ENCODE data around the gene TMEM247. TPM values are rescaled to one million over a fixed set of nuclear protein-coding genes. Genes with fewer than 3 reads are reported as not detected.

Gene TMEM247
- total RNA-seq, 1 experiment from 2014 or later, result not detected

- H3K9me3 Mint-ChIP-seq, result peaks cover 6% of the 10 kb centered on the region
- H3K27me3 Mint-ChIP-seq (ENCODE audit: low read depth), result no peaks in the 10 kb centered on the region; the same call in 1 of the 2 replicates
- no peak for TF ChIP-seq TEAD1 (CRISPR knock-in tag; IDR thresholded peaks at IDR 0.05)
- TF ChIP-seq NFATC4 (CRISPR knock-in tag; IDR thresholded peaks at IDR 0.05), result no peak
- no peak for TF ChIP-seq RELA (CRISPR knock-in tag; IDR thresholded peaks at IDR 0.05; ENCODE audit: borderline replicate concordance)
- TF ChIP-seq ELF4 (CRISPR knock-in tag; IDR thresholded peaks at IDR 0.05; ENCODE audit: low read depth), result no peak
- no peak for TF ChIP-seq FOXJ3 (CRISPR knock-in tag; IDR thresholded peaks at IDR 0.05; ENCODE audit: borderline replicate concordance)
- TF ChIP-seq ZNF121 (CRISPR knock-in tag; IDR thresholded peaks at IDR 0.05), result no peak
- TF ChIP-seq, protein P1, sequence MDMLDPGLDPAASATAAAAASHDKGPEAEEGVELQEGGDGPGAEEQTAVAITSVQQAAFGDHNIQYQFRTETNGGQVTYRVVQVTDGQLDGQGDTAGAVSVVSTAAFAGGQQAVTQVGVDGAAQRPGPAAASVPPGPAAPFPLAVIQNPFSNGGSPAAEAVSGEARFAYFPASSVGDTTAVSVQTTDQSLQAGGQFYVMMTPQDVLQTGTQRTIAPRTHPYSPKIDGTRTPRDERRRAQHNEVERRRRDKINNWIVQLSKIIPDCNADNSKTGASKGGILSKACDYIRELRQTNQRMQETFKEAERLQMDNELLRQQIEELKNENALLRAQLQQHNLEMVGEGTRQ (CRISPR knock-in tag; IDR thresholded peaks at IDR 0.05), result no peak
- TF ChIP-seq USF1 (CRISPR knock-in tag; IDR thresholded peaks at IDR 0.05), result no peak
- TF ChIP-seq, protein P2, sequence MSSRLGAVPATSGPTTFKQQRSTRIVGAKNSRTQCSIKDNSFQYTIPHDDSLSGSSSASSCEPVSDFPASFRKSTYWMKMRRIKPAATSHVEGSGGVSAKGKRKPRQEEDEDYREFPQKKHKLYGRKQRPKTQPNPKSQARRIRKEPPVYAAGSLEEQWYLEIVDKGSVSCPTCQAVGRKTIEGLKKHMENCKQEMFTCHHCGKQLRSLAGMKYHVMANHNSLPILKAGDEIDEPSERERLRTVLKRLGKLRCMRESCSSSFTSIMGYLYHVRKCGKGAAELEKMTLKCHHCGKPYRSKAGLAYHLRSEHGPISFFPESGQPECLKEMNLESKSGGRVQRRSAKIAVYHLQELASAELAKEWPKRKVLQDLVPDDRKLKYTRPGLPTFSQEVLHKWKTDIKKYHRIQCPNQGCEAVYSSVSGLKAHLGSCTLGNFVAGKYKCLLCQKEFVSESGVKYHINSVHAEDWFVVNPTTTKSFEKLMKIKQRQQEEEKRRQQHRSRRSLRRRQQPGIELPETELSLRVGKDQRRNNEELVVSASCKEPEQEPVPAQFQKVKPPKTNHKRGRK (CRISPR knock-in tag; IDR thresholded peaks at IDR 0.05; ENCODE audit: borderline replicate concordance), result no peak
- TF ChIP-seq, protein P3, sequence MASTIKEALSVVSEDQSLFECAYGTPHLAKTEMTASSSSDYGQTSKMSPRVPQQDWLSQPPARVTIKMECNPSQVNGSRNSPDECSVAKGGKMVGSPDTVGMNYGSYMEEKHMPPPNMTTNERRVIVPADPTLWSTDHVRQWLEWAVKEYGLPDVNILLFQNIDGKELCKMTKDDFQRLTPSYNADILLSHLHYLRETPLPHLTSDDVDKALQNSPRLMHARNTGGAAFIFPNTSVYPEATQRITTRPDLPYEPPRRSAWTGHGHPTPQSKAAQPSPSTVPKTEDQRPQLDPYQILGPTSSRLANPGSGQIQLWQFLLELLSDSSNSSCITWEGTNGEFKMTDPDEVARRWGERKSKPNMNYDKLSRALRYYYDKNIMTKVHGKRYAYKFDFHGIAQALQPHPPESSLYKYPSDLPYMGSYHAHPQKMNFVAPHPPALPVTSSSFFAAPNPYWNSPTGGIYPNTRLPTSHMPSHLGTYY (CRISPR knock-in tag; IDR thresholded peaks at IDR 0.05), result no peak
- no peak for TF ChIP-seq MLX (CRISPR knock-in tag; IDR thresholded peaks at IDR 0.05)
- no peak for TF ChIP-seq SMAD4 (CRISPR knock-in tag; IDR thresholded peaks at IDR 0.05)
- TF ChIP-seq, protein P4, sequence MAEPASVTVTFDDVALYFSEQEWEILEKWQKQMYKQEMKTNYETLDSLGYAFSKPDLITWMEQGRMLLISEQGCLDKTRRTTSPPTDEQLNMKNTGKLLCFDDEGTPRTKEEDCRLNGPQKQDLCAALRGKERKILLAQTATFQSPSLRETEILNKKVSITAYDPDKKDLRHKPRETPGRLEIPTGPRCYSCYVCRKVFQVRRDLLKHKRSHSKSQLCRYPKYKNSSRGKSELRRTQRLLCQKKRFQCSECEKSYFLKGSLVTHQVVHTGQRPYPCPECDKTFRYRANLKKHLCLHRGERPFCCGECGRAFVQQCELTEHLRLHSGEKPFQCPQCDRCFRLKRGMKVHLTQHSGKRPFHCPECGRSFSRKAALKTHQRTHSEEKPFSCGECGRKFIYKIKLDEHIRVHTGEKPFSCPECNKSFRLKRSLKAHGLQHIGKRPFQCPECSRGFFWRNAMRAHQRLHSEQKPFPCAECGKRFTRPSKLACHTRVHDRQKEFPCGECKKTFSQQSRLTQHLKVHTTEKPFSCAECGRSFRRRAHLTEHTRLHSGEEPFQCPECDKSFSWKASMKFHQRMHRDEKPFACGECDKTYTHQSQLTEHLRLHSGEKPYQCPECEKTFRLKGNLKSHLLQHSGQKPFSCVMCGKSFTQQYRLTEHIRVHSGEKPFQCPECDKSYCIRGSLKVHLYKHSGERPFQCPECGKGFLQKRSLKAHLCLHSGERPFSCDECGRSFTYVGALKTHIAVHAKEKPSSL (CRISPR knock-in tag; conservative IDR thresholded peaks at IDR 0.05), result no peak
- H3K4me1 Mint-ChIP-seq, result peaks cover 18% of the 10 kb centered on the region
- POLR2A ChIA-PET, result interaction anchor here (0.7 kb wide), 1 partner anchor 9 kb away, joined by 6 read pairs; no protein-coding TSS in a partner anchor
- no peak for ATAC-seq
- no peak overlapping the region for H3K4me3 Mint-ChIP-seq
- H3K27ac Mint-ChIP-seq, result no peak overlapping the region
- peaks cover 5% of the 10 kb centered on the region for H3K36me3 Mint-ChIP-seq
- CTCF ChIA-PET, result no interaction called here
- no peak for DNase-seq (ENCODE audit: low spot score)
Observed at GRCh38 chr2:46509804-46510203, 30.4 kb downstream of the TMEM247 start.

DNA sequence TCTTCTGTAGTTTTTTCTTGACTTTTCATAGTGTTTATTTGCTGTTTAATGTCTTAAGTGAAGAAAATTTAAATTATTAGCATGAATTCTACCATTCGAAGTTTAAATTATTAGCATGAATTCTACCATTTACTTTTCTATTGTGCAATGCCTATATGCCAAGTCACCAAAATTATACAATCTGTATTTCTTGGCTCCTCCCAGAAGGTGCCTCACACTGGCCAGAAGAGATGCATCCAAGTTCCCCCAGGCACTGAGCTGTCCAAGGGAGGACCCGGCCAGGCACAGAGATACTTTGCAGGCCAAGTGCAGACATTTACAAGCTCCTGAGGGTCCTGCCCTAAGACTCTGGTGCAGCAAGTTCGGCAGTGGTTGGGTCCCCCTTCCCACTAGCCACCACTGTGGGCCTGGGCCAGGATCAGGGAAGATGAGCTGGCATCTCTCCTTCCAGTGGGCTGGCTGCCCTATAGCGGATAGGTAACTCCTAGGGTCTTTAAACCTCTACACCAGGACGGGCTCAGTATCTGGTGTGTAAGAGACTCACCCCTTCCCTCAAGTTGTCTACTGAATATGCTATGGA lies 31.3 kb downstream of the TMEM247 start:
- Mint-ChIP-seq H3K27ac (no peak overlapping the region), H3K4me1 (peaks cover 10% of the 10 kb centered on the region), H3K4me3 (no peak overlapping the region), H3K36me3 (peaks cover 9% of the 10 kb centered on the region), H3K27me3 (ENCODE audit: low read depth) (no peaks in the 10 kb centered on the region; the same call in 1 of the 2 replicates), H3K9me3 (peaks cover 15% of the 10 kb centered on the region)
- CTCF ChIA-PET, result interaction anchor here (0.5 kb wide), 2 partner anchors 21 to 40 kb away, joined by 3 to 4 read pairs; no protein-coding TSS in a partner anchor
- POLR2A ChIA-PET, result interaction anchor here (0.7 kb wide), 1 partner anchor 216 kb away, joined by 4 read pairs; no protein-coding TSS in a partner anchor
- DNase-seq (ENCODE audit: low spot score) (no peak), ATAC-seq (no peak)
- TF ChIP-seq NFYB (CRISPR knock-in tag; conservative IDR thresholded peaks at IDR 0.05; ENCODE audit: low read depth), result no peak
- no peak for TF ChIP-seq ZNF671 (CRISPR knock-in tag; IDR thresholded peaks at IDR 0.05)
- TF ChIP-seq ZNF317 (CRISPR knock-in tag; IDR thresholded peaks at IDR 0.05; ENCODE audit: borderline replicate concordance, low read depth), result no peak
- no peak for TF ChIP-seq SMAD4 (CRISPR knock-in tag; IDR thresholded peaks at IDR 0.05)
- TF ChIP-seq, protein P5, sequence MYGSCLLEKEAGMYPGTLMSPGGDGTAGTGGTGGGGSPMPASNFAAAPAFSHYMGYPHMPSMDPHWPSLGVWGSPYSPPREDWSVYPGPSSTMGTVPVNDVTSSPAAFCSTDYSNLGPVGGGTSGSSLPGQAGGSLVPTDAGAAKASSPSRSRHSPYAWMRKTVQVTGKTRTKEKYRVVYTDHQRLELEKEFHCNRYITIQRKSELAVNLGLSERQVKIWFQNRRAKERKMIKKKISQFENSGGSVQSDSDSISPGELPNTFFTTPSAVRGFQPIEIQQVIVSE (CRISPR knock-in tag; IDR thresholded peaks at IDR 0.05; ENCODE audit: borderline replicate concordance), result no peak
- no peak for TF ChIP-seq GRHL2 (CRISPR knock-in tag; IDR thresholded peaks at IDR 0.05; ENCODE audit: insufficient replicate concordance, severe bottlenecking)
- no peak for TF ChIP-seq RORB (CRISPR knock-in tag; IDR thresholded peaks at IDR 0.05)
- TF ChIP-seq MLX (CRISPR knock-in tag; IDR thresholded peaks at IDR 0.05), result no peak
- no peak for TF ChIP-seq ATF6 (CRISPR knock-in tag; IDR thresholded peaks at IDR 0.05)
- no peak for TF ChIP-seq TCF7 (CRISPR knock-in tag; IDR thresholded peaks at IDR 0.05; ENCODE audit: low read depth)

All from WTC11 (cell line).